ENCODE measurements around the gene ZCRB1. TPM values are rescaled to one million over a fixed set of nuclear protein-coding genes. Genes with fewer than 3 reads are reported as not detected.

ZCRB1 gene, protein sequence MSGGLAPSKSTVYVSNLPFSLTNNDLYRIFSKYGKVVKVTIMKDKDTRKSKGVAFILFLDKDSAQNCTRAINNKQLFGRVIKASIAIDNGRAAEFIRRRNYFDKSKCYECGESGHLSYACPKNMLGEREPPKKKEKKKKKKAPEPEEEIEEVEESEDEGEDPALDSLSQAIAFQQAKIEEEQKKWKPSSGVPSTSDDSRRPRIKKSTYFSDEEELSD
- 36.8 and 38.0 TPM in 2 replicates for total RNA-seq

DNA sequence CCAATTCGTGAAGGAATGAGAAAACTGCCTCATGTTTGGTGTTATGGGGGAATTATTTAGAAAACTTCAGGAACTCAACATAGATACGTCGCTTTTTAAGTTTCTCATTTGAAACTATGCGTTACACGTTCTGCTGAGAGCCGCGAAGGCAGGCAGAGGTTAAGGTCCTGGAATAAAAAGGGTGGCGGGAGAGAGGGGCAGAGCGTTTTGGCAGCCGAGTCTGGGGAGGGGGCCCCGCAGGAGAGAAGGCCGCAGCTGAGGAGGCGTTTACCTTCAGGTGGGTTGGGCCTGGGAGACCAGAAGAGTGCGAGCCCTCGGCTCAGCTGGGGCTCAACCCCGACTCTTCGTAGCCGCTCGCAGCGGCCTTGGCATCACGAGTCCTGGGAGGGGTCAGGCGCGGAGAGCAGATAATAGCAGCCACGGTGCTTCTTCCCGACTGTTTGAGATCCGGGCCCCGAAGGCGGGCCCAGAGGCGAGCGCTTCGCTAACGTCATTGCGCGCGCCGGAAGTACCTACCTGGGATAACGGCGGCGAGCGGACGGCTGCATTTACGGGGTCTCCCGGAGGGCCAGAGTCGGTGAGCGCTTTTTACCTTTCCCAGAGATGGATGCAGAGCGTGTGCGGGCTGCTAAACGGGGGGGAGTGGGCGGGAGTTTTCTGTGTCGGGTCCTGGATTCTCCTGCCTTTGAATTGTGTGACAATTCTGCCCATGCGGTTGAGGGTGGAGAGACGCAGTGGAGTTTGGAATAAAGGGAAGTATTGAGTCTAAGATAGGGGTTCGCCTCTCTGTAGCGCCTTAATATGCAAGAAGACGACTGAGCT, at the start of gene ZCRB1, which contains the start of gene PPHLN1:
Gene ZCRB1, minus strand, starts transcription at position 442 of the 822 bp plus-strand sequence. CDS start 1,992 bp downstream, outside the sequence.
Gene PPHLN1, plus strand, starts transcription at position 515 of the 822 bp plus-strand sequence. CDS start 9,736 bp downstream, outside the sequence.
- peak; percentile 26 for DNase-seq (ENCODE audit: low read depth)
- TF ChIP-seq, protein P1, sequence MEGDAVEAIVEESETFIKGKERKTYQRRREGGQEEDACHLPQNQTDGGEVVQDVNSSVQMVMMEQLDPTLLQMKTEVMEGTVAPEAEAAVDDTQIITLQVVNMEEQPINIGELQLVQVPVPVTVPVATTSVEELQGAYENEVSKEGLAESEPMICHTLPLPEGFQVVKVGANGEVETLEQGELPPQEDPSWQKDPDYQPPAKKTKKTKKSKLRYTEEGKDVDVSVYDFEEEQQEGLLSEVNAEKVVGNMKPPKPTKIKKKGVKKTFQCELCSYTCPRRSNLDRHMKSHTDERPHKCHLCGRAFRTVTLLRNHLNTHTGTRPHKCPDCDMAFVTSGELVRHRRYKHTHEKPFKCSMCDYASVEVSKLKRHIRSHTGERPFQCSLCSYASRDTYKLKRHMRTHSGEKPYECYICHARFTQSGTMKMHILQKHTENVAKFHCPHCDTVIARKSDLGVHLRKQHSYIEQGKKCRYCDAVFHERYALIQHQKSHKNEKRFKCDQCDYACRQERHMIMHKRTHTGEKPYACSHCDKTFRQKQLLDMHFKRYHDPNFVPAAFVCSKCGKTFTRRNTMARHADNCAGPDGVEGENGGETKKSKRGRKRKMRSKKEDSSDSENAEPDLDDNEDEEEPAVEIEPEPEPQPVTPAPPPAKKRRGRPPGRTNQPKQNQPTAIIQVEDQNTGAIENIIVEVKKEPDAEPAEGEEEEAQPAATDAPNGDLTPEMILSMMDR (IDR thresholded peaks at IDR 0.05; ENCODE audit: insufficient read depth, low read length, poor library complexity, severe bottlenecking), result no peak
- H3K27me3 ChIP-seq (ENCODE audit: control insufficient read depth, insufficient read depth, low read length), result no peaks in the 10 kb centered on the region
- H3K4me3 ChIP-seq (ENCODE audit: low read depth, low read length), result peak within 1 kb of the TSS; percentile 95
- no peaks in the 10 kb centered on the region for H3K36me3 ChIP-seq (ENCODE audit: control insufficient read depth, insufficient read depth, low read length)

DNA sequence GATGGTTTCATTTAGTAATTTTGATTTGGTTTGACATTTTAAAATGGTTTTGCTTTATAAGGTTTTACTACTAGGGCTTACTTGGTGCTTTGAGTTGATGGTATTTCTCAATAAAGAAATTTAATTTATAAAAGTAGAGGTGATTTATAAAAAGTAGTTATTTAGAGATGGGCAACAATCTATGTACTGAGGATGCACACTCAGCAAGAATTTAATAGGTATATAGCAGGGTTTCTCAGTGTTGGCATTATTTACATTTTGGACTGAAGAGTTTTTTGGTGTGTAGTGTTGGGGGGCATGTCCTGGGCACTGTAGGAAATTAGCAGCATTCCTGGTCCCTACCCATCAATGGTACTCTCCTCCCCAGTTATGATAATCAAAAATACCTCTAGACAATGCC, 47.8 kb upstream of the ZCRB1 start:
- no peak overlapping the region for H3K4me3 ChIP-seq (ENCODE audit: low read depth, low read length)
- TF ChIP-seq, protein P1 (IDR thresholded peaks at IDR 0.05; ENCODE audit: insufficient read depth, low read length, poor library complexity, severe bottlenecking), result no peak
- no peaks in the 10 kb centered on the region for H3K27me3 ChIP-seq (ENCODE audit: control insufficient read depth, insufficient read depth, low read length)
- DNase-seq (ENCODE audit: low read depth), result no peak
- no peaks in the 10 kb centered on the region for H3K36me3 ChIP-seq (ENCODE audit: control insufficient read depth, insufficient read depth, low read length)

DNA sequence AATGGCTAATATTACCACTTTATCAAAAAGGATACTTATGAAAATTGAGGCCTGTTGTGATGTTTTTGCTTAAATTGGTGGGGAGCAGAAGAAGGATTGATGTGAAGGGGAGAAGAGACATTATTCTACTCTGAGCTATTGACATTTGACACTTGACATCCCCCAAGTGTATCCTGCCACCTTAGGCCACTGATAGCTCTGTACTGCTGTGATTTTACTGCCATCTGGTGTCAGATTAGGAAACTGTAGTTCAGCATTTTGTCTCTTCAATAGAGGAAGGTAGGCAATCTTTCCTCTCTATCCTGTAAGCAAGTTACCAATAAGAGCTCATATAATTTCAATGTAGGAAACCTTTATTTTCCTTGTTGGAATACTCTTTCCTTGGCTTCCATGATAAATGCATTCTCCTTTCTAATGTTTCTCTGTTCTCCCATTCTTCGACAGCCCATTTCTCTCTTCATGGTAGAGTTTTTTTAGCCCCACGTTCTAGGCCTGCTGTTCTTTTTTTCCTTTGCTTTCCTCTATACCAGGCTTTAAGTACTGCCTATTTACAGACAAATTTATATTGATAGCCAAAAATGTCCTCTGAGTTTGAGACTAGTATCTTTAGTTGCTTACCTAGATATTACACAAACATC, 46.4 kb upstream of the ZCRB1 start:
- Histone ChIP-seq H3K27me3 (ENCODE audit: control insufficient read depth, insufficient read depth, low read length) (no peaks in the 10 kb centered on the region), H3K4me3 (ENCODE audit: low read depth, low read length) (no peak overlapping the region), H3K36me3 (ENCODE audit: control insufficient read depth, insufficient read depth, low read length) (no peaks in the 10 kb centered on the region)
- TF ChIP-seq, protein P1 (IDR thresholded peaks at IDR 0.05; ENCODE audit: insufficient read depth, low read length, poor library complexity, severe bottlenecking), result peak; percentile 64
- no peak for DNase-seq (ENCODE audit: low read depth)

DNA sequence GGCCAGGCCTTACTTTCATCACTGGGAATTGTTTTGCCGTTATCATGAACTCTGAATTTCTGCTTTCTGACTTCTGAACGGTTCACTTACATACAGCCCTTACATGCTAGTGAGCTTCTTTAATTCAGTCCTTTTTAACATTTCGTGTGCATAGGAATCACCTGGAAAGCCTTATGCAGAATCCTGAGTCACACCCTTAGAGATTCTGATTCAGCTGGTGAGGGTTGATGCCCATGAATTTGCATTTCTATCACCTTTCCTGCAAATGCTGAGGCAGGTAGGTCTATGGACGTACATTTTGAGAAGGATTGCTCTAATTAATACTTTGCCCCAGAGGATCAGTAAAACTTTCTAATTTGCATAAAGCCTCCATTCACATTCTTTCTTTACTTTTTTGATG, 44.1 kb upstream of the ZCRB1 start:
- TF ChIP-seq, protein P1 (IDR thresholded peaks at IDR 0.05; ENCODE audit: insufficient read depth, low read length, poor library complexity, severe bottlenecking), result no peak
- no peaks in the 10 kb centered on the region for H3K36me3 ChIP-seq (ENCODE audit: control insufficient read depth, insufficient read depth, low read length)
- no peak overlapping the region for H3K4me3 ChIP-seq (ENCODE audit: low read depth, low read length)
- no peak for DNase-seq (ENCODE audit: low read depth)
- no peaks in the 10 kb centered on the region for H3K27me3 ChIP-seq (ENCODE audit: control insufficient read depth, insufficient read depth, low read length)

DNA sequence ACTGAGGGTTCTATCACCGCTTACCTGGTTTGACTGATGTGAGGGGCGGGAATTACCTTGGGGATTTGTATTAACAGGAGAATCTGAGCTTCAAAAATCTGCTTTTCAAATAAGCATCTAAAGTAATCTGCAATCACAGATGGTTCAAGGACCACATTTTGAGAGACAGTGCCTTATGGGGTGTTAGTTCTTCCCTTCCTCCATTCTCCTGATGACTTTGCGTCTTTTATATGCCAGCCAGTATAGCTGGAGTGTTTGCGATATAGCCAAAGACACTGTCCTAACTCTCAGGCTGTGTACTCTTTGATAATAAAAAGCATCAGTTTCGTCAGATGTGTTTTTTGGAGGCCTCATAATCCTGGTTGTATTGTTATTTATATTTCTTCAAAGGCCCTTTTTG, 39.6 kb upstream of the ZCRB1 start:
- Histone ChIP-seq H3K27me3 (ENCODE audit: control insufficient read depth, insufficient read depth, low read length) (no peaks in the 10 kb centered on the region), H3K4me3 (ENCODE audit: low read depth, low read length) (no peak overlapping the region), H3K36me3 (ENCODE audit: control insufficient read depth, insufficient read depth, low read length) (peaks cover 2% of the 10 kb centered on the region)
- no peak for DNase-seq (ENCODE audit: low read depth)
- TF ChIP-seq, protein P1 (IDR thresholded peaks at IDR 0.05; ENCODE audit: insufficient read depth, low read length, poor library complexity, severe bottlenecking), result no peak

All from kidney epithelial cell (primary cell).